Vagina (tissue), 2 donors: ENCODE results near the gene BAG3. TPM values are rescaled to one million over a fixed set of nuclear protein-coding genes. Genes with fewer than 3 reads are reported as not detected.

Source experiments
- DNase-seq, 2 donors: peaks; one replicate each; pipeline ENCODE4 v3.0.0-alpha.2; 2017; ENCODE audit errors: extremely low spot score in 2 of 2
- H3K27ac ChIP-seq: fragments of 200-600 bp; sonication (generic); one replicate; pipeline ENCODE4 v1.5.1; 2019
- H3K27me3 ChIP-seq: fragments of 200-600 bp; sonication (generic); one replicate; pipeline ENCODE4 v1.5.1; 2019
- H3K36me3 ChIP-seq, 2 donors: fragments of 200-600 bp; sonication (generic); one replicate each; pipeline ENCODE4 v1.5.1; 2017 to 2019
- H3K4me1 ChIP-seq: fragments of 200-600 bp; sonication (generic); one replicate; pipeline ENCODE4 v1.5.1; 2019
- H3K4me3 ChIP-seq, 2 donors: fragments of 200-600 bp; sonication (generic); 1 replicate in 1 of 2; 2 replicates in 1 of 2; pipeline ENCODE4 v1.5.1; 2016 to 2019
- H3K9me3 ChIP-seq: fragments of 200-600 bp; sonication (generic); one replicate; pipeline ENCODE4 v1.5.1; 2019
- POLR2A ChIP-seq, 2 donors: fragments of 450-650 bp; IDR thresholded peaks; one replicate each; pipeline ENCODE4 v1.6.1; 2017; ENCODE audit warnings: antibody characterized with exemption in 2 of 2, mild to moderate bottlenecking in 2 of 2, moderate library complexity in 2 of 2
- POLR2AphosphoS5 ChIP-seq, 2 donors: sonication (generic); formaldehyde crosslinking; IDR thresholded peaks; one replicate each; pipeline ENCODE4 v1.9.0; 2017; ENCODE audit warnings: antibody characterized with exemption in 2 of 2, mild to moderate bottlenecking in 2 of 2, low read depth in 1 of 2; ENCODE audit not compliant: insufficient read depth in 1 of 2
- intact Hi-C: fragments of 100-400 bp; cut with DNase I; formaldehyde crosslinking; loops from one replicate; pipeline ENCODE4 v1.15.1; 2023
- total RNA-seq: library from RNA; depleted of rRNA; stranded (reverse); fragments of >200 nt; gene quantifications from one replicate; pipeline ENCODE4 v1.2.3, GENCODE V29; 2016
- TF ChIP-seq, protein P1 (sequence below), 3 experiments: fragments of 450-650 bp in 2 of 3; fragments of 200-600 bp in 1 of 3; sonication (generic) in 1 of 3; IDR thresholded peaks; one replicate each; pipeline ENCODE4 v1.5.1; 2017 to 2019; ENCODE audit warnings: antibody characterized with exemption in 3 of 3, mild to moderate bottlenecking in 2 of 3, moderate library complexity in 2 of 3

Gene BAG3
- total RNA-seq, 1 donor from 2014 or later = 69.0 TPM

DNA sequence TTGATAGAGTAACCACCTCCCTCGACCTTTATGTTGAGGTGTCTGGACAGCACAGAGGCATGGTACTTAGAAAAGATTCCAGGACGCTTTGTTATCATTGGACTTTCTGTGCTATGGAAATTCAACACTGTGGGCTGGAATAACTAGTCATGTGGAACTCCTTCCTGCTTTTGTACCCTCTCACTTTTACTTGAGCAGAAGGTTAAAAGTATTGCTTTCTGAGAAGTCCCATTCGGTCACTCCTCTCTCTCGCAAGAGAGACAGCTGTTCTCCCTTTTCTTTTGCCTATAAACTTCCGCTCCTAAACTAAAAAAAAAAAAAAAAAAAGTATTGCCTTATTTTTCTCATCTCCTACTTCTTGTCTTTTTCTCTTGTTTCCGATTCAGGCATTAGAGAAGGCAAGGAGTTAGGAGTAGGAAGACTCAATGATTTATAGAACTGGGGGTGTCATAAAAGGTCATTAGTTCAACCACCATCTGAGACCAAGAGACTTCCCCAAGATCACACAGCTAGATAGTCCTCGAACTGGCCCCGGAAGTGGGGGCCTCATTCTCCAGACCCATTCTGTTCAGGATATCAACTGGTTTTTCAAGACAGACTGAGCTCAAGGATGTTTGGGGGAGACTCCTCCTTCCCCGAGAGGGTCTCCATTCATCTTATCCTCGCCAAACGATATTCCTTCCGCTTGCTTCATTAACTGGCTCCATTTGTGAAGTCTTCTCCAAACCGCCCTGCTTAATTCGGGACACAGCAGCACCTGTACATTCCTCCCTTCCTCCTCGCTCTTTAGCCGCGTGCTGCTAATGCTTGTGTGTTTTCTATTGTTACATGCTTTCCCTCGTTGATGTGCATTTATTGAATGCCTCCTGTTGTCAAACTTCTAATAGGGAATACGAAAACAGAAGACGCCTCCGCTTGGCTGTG is 73.7 kb downstream of the BAG3 start:
- intact Hi-C loops = no loop called here
- Histone ChIP-seq H3K27me3 (no peaks in the 10 kb centered on the region), H3K27ac (peak overlapping the region; percentile 95), H3K4me3 (peak overlapping the region; percentile 86 to 99), H3K36me3 (no peaks in the 10 kb centered on the region), H3K9me3 (no peaks in the 10 kb centered on the region), H3K4me1 (peaks cover 40% of the 10 kb centered on the region)
- TF ChIP-seq, protein P1, sequence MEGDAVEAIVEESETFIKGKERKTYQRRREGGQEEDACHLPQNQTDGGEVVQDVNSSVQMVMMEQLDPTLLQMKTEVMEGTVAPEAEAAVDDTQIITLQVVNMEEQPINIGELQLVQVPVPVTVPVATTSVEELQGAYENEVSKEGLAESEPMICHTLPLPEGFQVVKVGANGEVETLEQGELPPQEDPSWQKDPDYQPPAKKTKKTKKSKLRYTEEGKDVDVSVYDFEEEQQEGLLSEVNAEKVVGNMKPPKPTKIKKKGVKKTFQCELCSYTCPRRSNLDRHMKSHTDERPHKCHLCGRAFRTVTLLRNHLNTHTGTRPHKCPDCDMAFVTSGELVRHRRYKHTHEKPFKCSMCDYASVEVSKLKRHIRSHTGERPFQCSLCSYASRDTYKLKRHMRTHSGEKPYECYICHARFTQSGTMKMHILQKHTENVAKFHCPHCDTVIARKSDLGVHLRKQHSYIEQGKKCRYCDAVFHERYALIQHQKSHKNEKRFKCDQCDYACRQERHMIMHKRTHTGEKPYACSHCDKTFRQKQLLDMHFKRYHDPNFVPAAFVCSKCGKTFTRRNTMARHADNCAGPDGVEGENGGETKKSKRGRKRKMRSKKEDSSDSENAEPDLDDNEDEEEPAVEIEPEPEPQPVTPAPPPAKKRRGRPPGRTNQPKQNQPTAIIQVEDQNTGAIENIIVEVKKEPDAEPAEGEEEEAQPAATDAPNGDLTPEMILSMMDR (IDR thresholded peaks at IDR 0.05) = no peak
- TF ChIP-seq POLR2A (IDR thresholded peaks at IDR 0.05) (no peak), POLR2AphosphoS5 (IDR thresholded peaks at IDR 0.05; ENCODE audit: insufficient read depth in 1 of 2, low read depth in 1 of 2) (no peak)
- DNase-seq = no peak

DNA sequence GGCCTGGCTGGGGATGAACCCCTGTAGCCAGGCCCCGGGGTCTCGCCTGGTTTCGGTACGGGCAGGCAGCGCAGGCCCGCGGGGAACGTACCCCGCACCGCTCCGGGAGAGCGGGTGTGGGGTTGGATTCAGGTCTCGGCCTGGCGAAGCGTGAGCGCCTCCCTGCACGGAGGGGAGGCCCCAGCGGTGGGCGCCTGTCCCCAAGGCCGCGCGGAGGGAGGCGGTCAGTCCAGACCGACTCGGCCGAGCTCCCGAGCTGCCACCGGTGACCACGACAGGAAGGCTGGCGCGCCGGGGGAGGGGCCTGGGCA is 74.3 kb downstream of the BAG3 start:
- intact Hi-C loops = no loop called here

DNA sequence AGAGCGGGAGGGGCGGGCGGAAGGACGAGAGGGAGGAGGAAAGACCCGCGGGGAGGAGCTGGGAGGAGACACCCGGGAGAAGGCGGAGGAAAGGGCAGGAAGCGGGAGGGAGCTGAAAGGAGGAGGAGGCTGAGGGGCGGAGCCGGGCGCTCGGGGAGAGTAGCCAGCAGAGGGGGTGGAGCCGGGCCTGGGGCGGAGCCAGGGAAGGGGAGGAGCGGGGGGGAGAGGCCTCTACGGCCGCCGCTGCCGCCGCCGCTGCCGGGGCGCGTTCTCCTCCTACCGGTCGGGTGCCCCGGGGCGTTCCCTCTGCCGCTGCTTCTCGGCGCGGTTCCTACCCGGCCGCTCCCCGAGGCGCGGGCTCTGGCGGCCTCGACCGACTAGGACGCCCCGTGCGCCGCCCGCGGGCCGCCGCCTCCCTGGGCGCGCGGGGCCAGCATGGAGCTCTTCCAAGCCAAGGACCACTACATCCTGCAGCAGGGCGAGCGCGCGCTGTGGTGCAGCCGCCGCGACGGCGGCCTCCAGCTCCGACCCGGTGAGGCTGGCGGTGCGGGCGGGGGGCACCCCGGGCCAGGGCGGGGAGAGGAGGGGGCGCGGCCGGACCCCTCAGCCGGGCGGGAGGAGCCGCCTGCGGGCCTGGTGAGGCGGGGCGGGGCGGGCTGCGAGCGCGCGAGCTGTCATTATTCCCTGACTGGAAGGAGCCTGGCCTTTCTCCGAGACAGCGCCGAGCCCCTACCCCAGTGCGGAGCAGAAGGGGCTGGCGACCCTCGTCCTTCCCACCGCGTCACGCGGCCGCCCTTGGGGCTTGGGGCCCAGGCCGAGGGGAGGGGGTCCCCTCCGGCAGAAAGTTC is 74.9 kb downstream of the BAG3 start, which contains the start of gene INPP5F:
INPP5F (plus strand) TSS at position 223 of the 848 bp plus-strand sequence; CDS start at position 436, 213 bp downstream.
- Histone ChIP-seq H3K27ac (peak within 1 kb of the TSS; percentile 95), H3K4me3 (peak within 1 kb of the TSS; percentile 86 to 99), H3K36me3 (no peaks in the 10 kb centered on the region), H3K4me1 (peaks cover 40% of the 10 kb centered on the region), H3K27me3 (no peaks in the 10 kb centered on the region), H3K9me3 (no peaks in the 10 kb centered on the region)
- peak in 1 of 2 donors; percentile 68 for TF ChIP-seq POLR2A (IDR thresholded peaks at IDR 0.05)
- TF ChIP-seq, protein P1 (IDR thresholded peaks at IDR 0.05) = peak in 1 of 3 experiments; percentile 26
- peak; percentile 2 to 31 for TF ChIP-seq POLR2AphosphoS5 (IDR thresholded peaks at IDR 0.05; ENCODE audit: insufficient read depth in 1 of 2, low read depth in 1 of 2)
- intact Hi-C loops = no loop called here
- peak; percentile 98 to 99 for DNase-seq

More for the DNA sequence above, 74.3 kb downstream of the BAG3 start:
- peak overlapping the region; percentile 95 for H3K27ac ChIP-seq
- no peaks in the 10 kb centered on the region for H3K27me3 ChIP-seq
- peak overlapping the region; percentile 86 to 99 for H3K4me3 ChIP-seq
- TF ChIP-seq POLR2A (IDR thresholded peaks at IDR 0.05) (peak in 1 of 2 donors; percentile 74), POLR2AphosphoS5 (IDR thresholded peaks at IDR 0.05; ENCODE audit: insufficient read depth in 1 of 2, low read depth in 1 of 2) (peak; percentile 70 to 97)
- TF ChIP-seq, protein P1 (IDR thresholded peaks at IDR 0.05) = no peak
- H3K9me3 ChIP-seq = no peaks in the 10 kb centered on the region
- no peaks in the 10 kb centered on the region for H3K36me3 ChIP-seq
- H3K4me1 ChIP-seq = peaks cover 40% of the 10 kb centered on the region
- no peak for DNase-seq

DNA sequence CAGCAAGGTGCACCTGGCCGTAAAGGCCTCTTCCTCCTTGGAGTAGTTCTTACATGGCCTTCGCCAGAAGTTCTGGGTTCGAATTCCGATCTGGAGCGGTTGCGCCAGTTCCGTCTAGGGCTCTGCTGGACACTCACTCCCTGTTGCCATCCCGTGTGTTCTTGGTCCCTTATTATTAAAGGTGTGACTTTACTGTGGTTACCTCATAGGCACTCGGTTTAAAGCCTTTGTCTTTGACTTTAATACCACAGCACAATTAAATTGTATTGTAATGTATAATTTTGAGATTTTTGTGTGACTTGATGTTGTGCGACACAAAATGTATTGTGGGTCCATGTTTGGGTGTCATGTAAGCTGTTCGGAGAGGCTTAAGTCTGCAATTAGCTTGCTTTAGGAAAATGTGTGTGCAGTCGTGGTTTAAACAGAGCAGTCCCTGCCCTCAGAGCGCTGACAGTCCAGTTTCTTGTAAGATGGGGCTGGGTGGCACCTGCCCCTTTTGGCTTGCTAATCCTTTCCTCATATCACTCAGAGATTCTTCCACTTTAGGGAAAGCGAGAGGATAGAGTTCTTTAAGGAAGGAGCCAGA is 75.6 kb downstream of the BAG3 start:
- Histone ChIP-seq H3K27ac (peak overlapping the region; percentile 94), H3K4me3 (peak overlapping the region; percentile 86 to 99), H3K9me3 (no peaks in the 10 kb centered on the region), H3K36me3 (no peaks in the 10 kb centered on the region), H3K27me3 (no peaks in the 10 kb centered on the region), H3K4me1 (peaks cover 40% of the 10 kb centered on the region)
- no peak for TF ChIP-seq POLR2AphosphoS5 (IDR thresholded peaks at IDR 0.05; ENCODE audit: insufficient read depth in 1 of 2, low read depth in 1 of 2)
- TF ChIP-seq POLR2A (IDR thresholded peaks at IDR 0.05) = no peak
- TF ChIP-seq, protein P1 (IDR thresholded peaks at IDR 0.05) = no peak
- intact Hi-C loops = no loop called here
- no peak for DNase-seq

Other genes starting within 250 kb of the BAG3 start
- 63.6 TPM for gene RGS10, start 108.7 kb upstream of the BAG3 start, total RNA-seq
- gene TIAL1, start 54.4 kb upstream of the BAG3 start, total RNA-seq = 71.2 TPM
- gene INPP5F, start 74.7 kb downstream of the BAG3 start, total RNA-seq = 18.4 TPM
- gene MCMBP, start 221.5 kb downstream of the BAG3 start, total RNA-seq = 53.0 TPM
- 15.5 TPM for gene SEC23IP, start 241.3 kb downstream of the BAG3 start, total RNA-seq